Smooth muscle cell (in vitro differentiated cells): Measurements from ENCODE around the gene BCL11B. TPM values are rescaled to one million over a fixed set of nuclear protein-coding genes. Genes with fewer than 3 reads are reported as not detected.
A peak's percentile ranks its signal among the peaks of the same experiment; 100 is the strongest.

Experiments
- DNase-seq: peaks from one replicate; lab custom pipeline; 2025; ENCODE audit not compliant: unreplicated experiment; lab: John Stamatoyannopoulos, UW
- H2AFZ ChIP-seq: fragments of 200-600 bp; sonication (generic); 2 replicates; pipeline ENCODE4 v1.6.0; 2016; ENCODE audit warnings: antibody characterized with exemption, low read depth, mild to moderate bottlenecking
- H3F3A ChIP-seq: fragments of 200-600 bp; sonication (generic); 2 replicates; pipeline ENCODE4 v1.6.0; 2017; ENCODE audit warnings: antibody characterized with exemption, low read depth
- H3K27ac ChIP-seq: fragments of 200-600 bp; sonication (generic); 2 replicates; pipeline ENCODE4 v1.5.1; 2016; ENCODE audit warnings: low read depth, mild to moderate bottlenecking
- H3K27me3 ChIP-seq: fragments of 200-600 bp; sonication (generic); 2 replicates; pipeline ENCODE4 v1.6.1; 2016; ENCODE audit warnings: low read depth, mild to moderate bottlenecking
- H3K36me3 ChIP-seq: fragments of 200-600 bp; sonication (generic); 2 replicates; pipeline ENCODE4 v1.5.1; 2016; ENCODE audit warnings: low read depth
- H3K4me1 ChIP-seq: fragments of 200-600 bp; sonication (generic); 2 replicates; pipeline ENCODE4 v1.5.1; 2016; ENCODE audit warnings: low read depth
- H3K4me2 ChIP-seq: fragments of 200-600 bp; sonication (generic); 2 replicates; pipeline ENCODE4 v1.6.0; 2016; ENCODE audit warnings: mild to moderate bottlenecking
- H3K4me3 ChIP-seq: fragments of 200-600 bp; sonication (generic); 2 replicates; pipeline ENCODE4 v1.5.1; 2016; ENCODE audit warnings: mild to moderate bottlenecking
- H3K79me2 ChIP-seq: fragments of 200-600 bp; sonication (generic); 2 replicates; pipeline ENCODE4 v1.6.0; 2016; ENCODE audit warnings: low read depth, mild to moderate bottlenecking
- H3K9ac ChIP-seq: fragments of 200-600 bp; sonication (generic); 2 replicates; pipeline ENCODE4 v1.6.0; 2016; ENCODE audit warnings: low read depth
- H3K9me3 ChIP-seq: fragments of 200-600 bp; sonication (generic); replicated peaks from 2 replicates; pipeline ENCODE4 v1.5.1; 2016; ENCODE audit warnings: low read depth
- H4K20me1 ChIP-seq: fragments of 200-600 bp; sonication (generic); 2 replicates; pipeline ENCODE4 v1.6.0; 2016; ENCODE audit warnings: low read depth
- WGBS: methylation state at CpG from one replicate; pipeline ENCODE4 v1.1.7; 2016; ENCODE audit warnings: low lambda C conversion rate; 5-methylcytosine and 5-hydroxymethylcytosine counted together
- polyA plus RNA-seq: library from polyadenylated mRNA; unstranded; fragments of >200 nt; fragmentation: Nextera tagmentation; extraction: Ambion mirVana; gene quantifications from 2 replicates; pipeline ENCODE4 v1.2.1, GENCODE V29; 2016
- total RNA-seq: library from RNA; depleted of rRNA; stranded (reverse); fragments of >200 nt; gene quantifications from 2 replicates; pipeline ENCODE4 v1.2.3, GENCODE V29; 2014
- TF ChIP-seq, protein P1 (sequence below): fragments of 200-600 bp; sonication (generic); IDR thresholded peaks from 2 replicates; pipeline ENCODE4 v1.5.1; 2017; ENCODE audit warnings: borderline replicate concordance, mild to moderate bottlenecking, antibody characterized with exemption; ENCODE audit not compliant: insufficient read depth, poor library complexity, severe bottlenecking

BCL11B gene
- total and polyA plus RNA-seq, 2 experiments from 2014 or later, result 0.56 to 3.0 TPM

GRCh38 chr14:99276482-99276881 lies 4.5 kb upstream of the BCL11B start:
- no peaks in the 10 kb centered on the region for H3K9me3 ChIP-seq
- H3K4me2 ChIP-seq, result no peak overlapping the region
- H3K36me3 ChIP-seq, result no peaks in the 10 kb centered on the region
- H3K4me3 ChIP-seq, result no peak overlapping the region
- no peaks in the 10 kb centered on the region for H3K27me3 ChIP-seq
- H3K27ac ChIP-seq, result no peak overlapping the region
- H3K4me1 ChIP-seq, result peaks cover 17% of the 10 kb centered on the region
- peaks cover 35% of the 10 kb centered on the region for H3F3A ChIP-seq
- WGBS, result 58% methylated on average over 2 of the region's 2 CpGs
- DNase-seq, result no peak
- no peak overlapping the region for H2AFZ ChIP-seq
- no peaks in the 10 kb centered on the region for H4K20me1 ChIP-seq
- H3K9ac ChIP-seq, result no peak overlapping the region
- TF ChIP-seq, protein P1, sequence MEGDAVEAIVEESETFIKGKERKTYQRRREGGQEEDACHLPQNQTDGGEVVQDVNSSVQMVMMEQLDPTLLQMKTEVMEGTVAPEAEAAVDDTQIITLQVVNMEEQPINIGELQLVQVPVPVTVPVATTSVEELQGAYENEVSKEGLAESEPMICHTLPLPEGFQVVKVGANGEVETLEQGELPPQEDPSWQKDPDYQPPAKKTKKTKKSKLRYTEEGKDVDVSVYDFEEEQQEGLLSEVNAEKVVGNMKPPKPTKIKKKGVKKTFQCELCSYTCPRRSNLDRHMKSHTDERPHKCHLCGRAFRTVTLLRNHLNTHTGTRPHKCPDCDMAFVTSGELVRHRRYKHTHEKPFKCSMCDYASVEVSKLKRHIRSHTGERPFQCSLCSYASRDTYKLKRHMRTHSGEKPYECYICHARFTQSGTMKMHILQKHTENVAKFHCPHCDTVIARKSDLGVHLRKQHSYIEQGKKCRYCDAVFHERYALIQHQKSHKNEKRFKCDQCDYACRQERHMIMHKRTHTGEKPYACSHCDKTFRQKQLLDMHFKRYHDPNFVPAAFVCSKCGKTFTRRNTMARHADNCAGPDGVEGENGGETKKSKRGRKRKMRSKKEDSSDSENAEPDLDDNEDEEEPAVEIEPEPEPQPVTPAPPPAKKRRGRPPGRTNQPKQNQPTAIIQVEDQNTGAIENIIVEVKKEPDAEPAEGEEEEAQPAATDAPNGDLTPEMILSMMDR, result no peak
- no peaks in the 10 kb centered on the region for H3K79me2 ChIP-seq

GRCh38 chr14:99275222-99275584 lies 3.2 kb upstream of the BCL11B start:
- Histone ChIP-seq H3K4me2 (no peak overlapping the region), H2AFZ (no peak overlapping the region), H3K9ac (no peak overlapping the region), H3F3A (peaks cover 35% of the 10 kb centered on the region), H3K36me3 (no peaks in the 10 kb centered on the region), H3K79me2 (no peaks in the 10 kb centered on the region), H3K9me3 (no peaks in the 10 kb centered on the region), H3K27me3 (no peaks in the 10 kb centered on the region), H3K4me3 (no peak overlapping the region), H3K27ac (no peak overlapping the region), H4K20me1 (peaks cover under 1% of the 10 kb centered on the region), H3K4me1 (peaks cover 21% of the 10 kb centered on the region)
- no peak for DNase-seq
- TF ChIP-seq, protein P1, result no peak

GRCh38 chr14:99274346-99275221 lies 2.6 kb upstream of the BCL11B start:
- Histone ChIP-seq H3F3A (peaks cover 35% of the 10 kb centered on the region), H3K27ac (no peak overlapping the region), H3K4me3 (peak overlapping the region; percentile 78), H3K27me3 (no peaks in the 10 kb centered on the region), H2AFZ (peak overlapping the region; percentile 78), H3K9me3 (no peaks in the 10 kb centered on the region), H3K9ac (no peak overlapping the region), H4K20me1 (peaks cover 3% of the 10 kb centered on the region), H3K79me2 (no peaks in the 10 kb centered on the region), H3K4me1 (peaks cover 26% of the 10 kb centered on the region), H3K36me3 (no peaks in the 10 kb centered on the region), H3K4me2 (peak overlapping the region; percentile 97)
- peak; percentile 63 for DNase-seq
- 6% methylated on average over 36 of the region's 69 CpGs for WGBS
- TF ChIP-seq, protein P1, result peak; percentile 39
